LNCAP (cell line): ENCODE results near the gene RFPL3.

Experiments used
- TF ChIP-seq, protein P1 (sequence below): fragments of 450-650 bp; IDR thresholded peaks from 2 replicates; pipeline ENCODE4 v1.5.1; 2017; ENCODE audit warnings: mild to moderate bottlenecking

RFPL3 gene

DNA sequence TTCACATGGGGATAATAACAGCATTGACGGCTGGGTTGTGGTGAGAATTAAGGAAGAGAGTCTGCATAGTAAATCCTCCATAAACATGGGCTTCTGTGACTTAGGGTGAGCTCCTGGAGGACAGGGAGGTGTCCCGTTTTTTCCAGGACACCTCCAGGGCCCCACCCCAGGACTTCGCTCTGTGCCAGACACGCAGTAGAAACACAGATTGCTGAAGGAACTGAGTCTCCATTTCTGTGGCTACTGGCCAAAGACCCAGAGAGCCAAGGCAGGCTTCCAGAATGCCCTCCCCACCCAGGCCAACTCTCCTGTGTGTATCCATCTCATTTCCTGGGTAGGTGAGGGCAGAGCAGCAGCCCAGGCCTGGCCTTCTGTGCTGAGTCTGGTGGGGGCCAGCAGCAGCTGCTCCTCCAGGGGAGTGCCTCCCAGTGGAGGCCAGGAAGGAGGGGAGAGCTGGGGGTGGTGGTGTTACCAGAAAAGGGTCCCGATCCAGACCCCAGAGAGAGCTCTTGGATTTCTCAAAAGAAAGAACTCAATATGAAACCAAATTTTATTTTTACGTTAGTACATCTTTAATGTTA, 9.5 kb upstream of the RFPL3 start:
- TF ChIP-seq, protein P1, sequence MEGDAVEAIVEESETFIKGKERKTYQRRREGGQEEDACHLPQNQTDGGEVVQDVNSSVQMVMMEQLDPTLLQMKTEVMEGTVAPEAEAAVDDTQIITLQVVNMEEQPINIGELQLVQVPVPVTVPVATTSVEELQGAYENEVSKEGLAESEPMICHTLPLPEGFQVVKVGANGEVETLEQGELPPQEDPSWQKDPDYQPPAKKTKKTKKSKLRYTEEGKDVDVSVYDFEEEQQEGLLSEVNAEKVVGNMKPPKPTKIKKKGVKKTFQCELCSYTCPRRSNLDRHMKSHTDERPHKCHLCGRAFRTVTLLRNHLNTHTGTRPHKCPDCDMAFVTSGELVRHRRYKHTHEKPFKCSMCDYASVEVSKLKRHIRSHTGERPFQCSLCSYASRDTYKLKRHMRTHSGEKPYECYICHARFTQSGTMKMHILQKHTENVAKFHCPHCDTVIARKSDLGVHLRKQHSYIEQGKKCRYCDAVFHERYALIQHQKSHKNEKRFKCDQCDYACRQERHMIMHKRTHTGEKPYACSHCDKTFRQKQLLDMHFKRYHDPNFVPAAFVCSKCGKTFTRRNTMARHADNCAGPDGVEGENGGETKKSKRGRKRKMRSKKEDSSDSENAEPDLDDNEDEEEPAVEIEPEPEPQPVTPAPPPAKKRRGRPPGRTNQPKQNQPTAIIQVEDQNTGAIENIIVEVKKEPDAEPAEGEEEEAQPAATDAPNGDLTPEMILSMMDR, result no peak

GRCh38 chr22:32352681-32353080, 5.0 kb upstream of the RFPL3 start:
- TF ChIP-seq, protein P1, result no peak

DNA sequence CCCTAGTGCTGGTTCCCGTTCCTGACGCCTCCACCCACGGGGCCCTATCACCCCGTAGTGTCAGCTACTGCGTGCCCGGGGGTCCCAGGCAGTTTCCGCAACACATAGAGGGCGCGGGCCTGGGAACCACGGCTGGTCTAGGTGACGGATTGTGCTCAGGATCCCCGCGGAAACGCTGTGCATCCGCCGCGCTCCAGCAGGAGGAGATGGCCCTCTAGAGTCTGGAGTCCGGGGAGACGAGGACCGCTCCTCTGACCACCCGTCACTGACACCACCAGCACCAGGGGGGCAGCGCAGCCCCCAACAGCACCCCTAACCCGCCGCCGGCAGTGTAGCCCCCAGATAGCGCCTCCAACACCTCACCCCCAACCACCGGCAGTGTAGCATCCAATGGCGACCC, 4.4 kb upstream of the RFPL3 start:
- TF ChIP-seq, protein P1, result no peak

- TF ChIP-seq, protein P1, result no peak
Measured at GRCh38 chr22:32353840-32354239, 3.8 kb upstream of the RFPL3 start.

DNA sequence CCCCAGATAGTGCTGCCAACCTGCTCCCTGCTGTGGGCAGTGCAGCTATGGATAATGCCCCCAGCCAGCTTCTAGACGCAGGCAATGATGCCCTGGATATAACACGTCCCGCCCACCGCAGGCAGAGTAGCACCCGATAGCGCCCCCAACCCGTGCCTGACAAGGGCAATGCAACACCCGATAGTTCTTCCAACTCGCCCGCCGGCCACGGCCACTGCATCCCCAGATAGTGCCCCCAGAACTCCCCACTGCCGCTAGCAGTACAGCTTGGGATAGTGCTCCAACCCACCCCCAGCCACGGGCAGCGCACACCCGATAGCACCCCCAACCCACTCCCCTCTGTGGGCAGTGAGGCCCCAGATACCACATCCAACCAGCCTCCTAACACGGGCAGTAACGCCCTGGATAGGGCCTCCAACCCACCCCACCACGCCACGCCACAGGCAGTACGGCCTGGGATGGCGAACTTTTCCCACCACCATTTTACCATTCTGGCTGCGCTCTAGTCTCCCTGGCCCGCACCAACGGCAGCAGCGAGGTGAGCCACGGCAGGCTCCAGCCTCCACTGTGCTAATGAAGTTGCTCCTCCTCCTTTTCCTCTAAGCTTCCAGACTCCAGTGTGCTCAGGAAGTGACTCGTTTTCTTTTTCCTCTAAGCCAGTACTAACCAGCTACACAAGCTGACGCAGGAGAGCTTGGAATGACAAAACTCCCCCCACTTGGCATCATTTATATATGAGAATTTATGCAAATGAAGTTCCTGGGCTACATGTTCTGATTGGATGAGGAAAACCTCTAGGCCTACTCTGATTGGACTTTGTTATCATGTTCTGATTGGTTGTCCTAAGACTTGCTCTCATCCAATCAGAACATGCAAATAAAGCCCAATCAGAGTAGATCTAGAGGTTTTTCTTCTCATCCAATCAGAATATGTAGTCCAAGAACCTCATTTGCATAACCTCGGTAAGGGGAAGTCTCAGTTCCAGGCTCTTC, 3.0 kb upstream of the RFPL3 start:
- TF ChIP-seq, protein P1, result no peak

DNA sequence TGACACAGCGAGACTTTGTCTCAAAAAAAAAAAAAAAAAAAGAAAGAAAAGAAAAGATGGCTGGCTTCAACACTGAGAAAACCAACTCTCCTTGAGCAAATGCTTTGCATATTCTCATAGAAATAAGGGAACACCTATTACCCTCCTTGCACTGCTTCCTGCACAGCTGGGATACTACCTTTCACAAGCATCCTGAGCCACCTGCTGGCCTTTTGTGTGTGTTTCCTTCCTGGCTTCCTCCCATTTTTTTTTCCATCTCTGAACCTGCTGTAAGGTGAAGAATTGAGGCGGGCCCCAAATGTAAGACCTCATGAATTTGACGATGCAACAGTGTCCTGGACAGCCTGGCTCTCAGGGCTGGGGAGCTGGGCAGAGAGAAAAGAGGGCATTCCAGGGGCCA, 1.9 kb upstream of the RFPL3 start:
- TF ChIP-seq, protein P1, result peak; percentile 40

GRCh38 chr22:32361257-32361656, 3.6 kb downstream of the RFPL3 start:
- TF ChIP-seq, protein P1, result no peak
